Left lung (tissue), 10 donors: ENCODE measurements around the gene GABRG3. TPM values are rescaled to one million over a fixed set of nuclear protein-coding genes. Genes with fewer than 3 reads are reported as not detected.

Experiments used
- ATAC-seq: fragments of 200-7000 bp; cut with Tn5 transposase; one replicate; pipeline ENCODE4 v1.9.1; 2020; ENCODE audit warnings: moderate library complexity
- DNase-seq, 4 donors: peaks; one replicate each; pipeline ENCODE4 v3.0.0-alpha.2; 2013 to 2020
- H3K27ac ChIP-seq, 2 donors: fragments of 200-600 bp; sonication (generic) in 1 of 2; one replicate each; pipeline versions ENCODE4 v1.5.0 to v1.8.0; 2020 to 2021
- H3K27me3 ChIP-seq, 2 donors: fragments of 200-600 bp; sonication (generic) in 1 of 2; one replicate each; pipeline versions ENCODE4 v1.5.0 to v1.8.0; 2020 to 2021
- H3K36me3 ChIP-seq, 2 donors: fragments of 200-600 bp; sonication (generic) in 1 of 2; one replicate each; pipeline versions ENCODE4 v1.5.0 to v1.8.0; 2020 to 2021
- H3K4me1 ChIP-seq, 2 donors: fragments of 200-600 bp; one replicate each; pipeline ENCODE4 v1.8.0; 2021
- H3K4me3 ChIP-seq, 2 donors: fragments of 200-600 bp; sonication (generic) in 1 of 2; one replicate each; pipeline versions ENCODE4 v1.5.0 to v1.8.0; 2020 to 2021; ENCODE audit warnings: mild to moderate bottlenecking in 1 of 2
- H3K9me3 ChIP-seq, 2 donors: fragments of 200-600 bp; sonication (generic) in 1 of 2; one replicate each; pipeline versions ENCODE4 v1.5.0 to v1.8.0; 2020 to 2021
- intact Hi-C, 2 donors: fragments of 100-400 bp; cut with DNase I; formaldehyde crosslinking; loops; one replicate each; pipeline versions ENCODE4 v1.11.2 to v1.14.2; 2022
- polyA plus RNA-seq, 6 donors: library from polyadenylated mRNA; unstranded; fragments of 120-200 nt; gene quantifications; one replicate each; pipeline ENCODE4 v1.2.1, GENCODE V29; 2013; ENCODE audit not compliant: insufficient read length in 6 of 6
- total RNA-seq, 2 donors: library from RNA; stranded (reverse); fragmentation: NEBNext Ultra II Directional; extraction: Animal tissue kit (Norgen Biotek cat#: 25700); gene quantifications; one replicate each; pipeline ENCODE4 v1.2.1, GENCODE V29; 2021
- TF ChIP-seq, protein P1 (sequence below), 2 donors: fragments of 200-600 bp; sonication (generic) in 1 of 2; IDR thresholded peaks; one replicate each; pipeline versions ENCODE4 v1.5.0 to v1.8.0; 2021; ENCODE audit warnings: antibody characterized with exemption in 2 of 2
- donor health status: DM: no; HTN: yes; CAD: no.
- donor health status: DM: no; HTN: no; CAD: no.

GABRG3 gene
- total and polyA plus RNA-seq, 8 donors: 0.23 to 13.8 (median 10.3) TPM; not detected in 1

DNA sequence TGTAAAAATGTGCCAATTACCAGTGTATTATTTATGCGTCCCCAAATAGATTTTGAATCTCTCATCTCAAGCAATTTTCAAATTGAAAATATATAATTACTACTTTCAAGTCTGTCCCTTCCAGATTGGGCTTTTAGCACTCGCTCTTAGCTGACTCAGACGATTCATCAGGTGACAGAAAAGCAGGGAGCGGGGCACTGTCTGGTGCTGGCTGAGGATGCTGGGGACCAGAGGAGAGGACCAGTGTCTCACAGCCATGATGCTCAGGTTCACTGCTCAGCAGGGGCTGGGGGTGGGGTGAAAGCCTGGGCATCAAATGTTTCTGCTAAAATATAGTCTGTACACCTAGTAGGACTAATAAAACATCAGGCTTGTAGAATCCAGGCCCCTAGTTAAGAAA lies 199.9 kb downstream of the GABRG3 start:
- Histone ChIP-seq H3K9me3 (peaks cover 0 to 21% of the 10 kb centered on the region in 2 donors), H3K36me3 (no peaks in the 10 kb centered on the region), H3K27me3 (no peaks in the 10 kb centered on the region), H3K4me1 (no peaks in the 10 kb centered on the region), H3K4me3 (no peak overlapping the region), H3K27ac (no peak overlapping the region)
- ATAC-seq (no peak), DNase-seq (no peak)
- TF ChIP-seq, protein P1, sequence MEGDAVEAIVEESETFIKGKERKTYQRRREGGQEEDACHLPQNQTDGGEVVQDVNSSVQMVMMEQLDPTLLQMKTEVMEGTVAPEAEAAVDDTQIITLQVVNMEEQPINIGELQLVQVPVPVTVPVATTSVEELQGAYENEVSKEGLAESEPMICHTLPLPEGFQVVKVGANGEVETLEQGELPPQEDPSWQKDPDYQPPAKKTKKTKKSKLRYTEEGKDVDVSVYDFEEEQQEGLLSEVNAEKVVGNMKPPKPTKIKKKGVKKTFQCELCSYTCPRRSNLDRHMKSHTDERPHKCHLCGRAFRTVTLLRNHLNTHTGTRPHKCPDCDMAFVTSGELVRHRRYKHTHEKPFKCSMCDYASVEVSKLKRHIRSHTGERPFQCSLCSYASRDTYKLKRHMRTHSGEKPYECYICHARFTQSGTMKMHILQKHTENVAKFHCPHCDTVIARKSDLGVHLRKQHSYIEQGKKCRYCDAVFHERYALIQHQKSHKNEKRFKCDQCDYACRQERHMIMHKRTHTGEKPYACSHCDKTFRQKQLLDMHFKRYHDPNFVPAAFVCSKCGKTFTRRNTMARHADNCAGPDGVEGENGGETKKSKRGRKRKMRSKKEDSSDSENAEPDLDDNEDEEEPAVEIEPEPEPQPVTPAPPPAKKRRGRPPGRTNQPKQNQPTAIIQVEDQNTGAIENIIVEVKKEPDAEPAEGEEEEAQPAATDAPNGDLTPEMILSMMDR (IDR thresholded peaks at IDR 0.05): no peak
- intact Hi-C loops: no loop called here

DNA sequence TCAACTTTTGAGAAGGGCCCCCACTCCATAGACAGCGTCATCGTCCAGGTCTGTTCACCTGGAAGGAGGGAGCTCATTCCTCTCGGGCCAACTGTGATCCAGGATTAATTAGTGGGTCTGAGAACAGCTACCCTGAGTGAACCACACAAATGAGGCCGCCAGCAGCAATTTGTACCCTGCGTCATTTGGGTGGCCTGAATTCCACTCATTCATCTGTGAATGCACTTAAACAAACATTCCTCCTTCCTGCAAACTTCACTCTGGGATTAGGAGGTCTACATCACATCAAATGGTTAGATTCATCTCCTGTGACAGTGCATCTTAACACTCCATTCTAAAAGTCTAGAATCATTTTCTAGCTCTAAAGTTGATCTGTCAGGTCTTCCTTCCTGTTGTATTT lies 201.8 kb downstream of the GABRG3 start:
- Histone ChIP-seq H3K4me1 (no peaks in the 10 kb centered on the region), H3K27ac (no peak overlapping the region), H3K36me3 (no peaks in the 10 kb centered on the region), H3K4me3 (no peak overlapping the region), H3K27me3 (no peaks in the 10 kb centered on the region), H3K9me3 (peaks cover 0 to 37% of the 10 kb centered on the region in 2 donors)
- ATAC-seq (no peak), DNase-seq (no peak)
- TF ChIP-seq, protein P1 (IDR thresholded peaks at IDR 0.05): no peak
- intact Hi-C loops: no loop called here

DNA sequence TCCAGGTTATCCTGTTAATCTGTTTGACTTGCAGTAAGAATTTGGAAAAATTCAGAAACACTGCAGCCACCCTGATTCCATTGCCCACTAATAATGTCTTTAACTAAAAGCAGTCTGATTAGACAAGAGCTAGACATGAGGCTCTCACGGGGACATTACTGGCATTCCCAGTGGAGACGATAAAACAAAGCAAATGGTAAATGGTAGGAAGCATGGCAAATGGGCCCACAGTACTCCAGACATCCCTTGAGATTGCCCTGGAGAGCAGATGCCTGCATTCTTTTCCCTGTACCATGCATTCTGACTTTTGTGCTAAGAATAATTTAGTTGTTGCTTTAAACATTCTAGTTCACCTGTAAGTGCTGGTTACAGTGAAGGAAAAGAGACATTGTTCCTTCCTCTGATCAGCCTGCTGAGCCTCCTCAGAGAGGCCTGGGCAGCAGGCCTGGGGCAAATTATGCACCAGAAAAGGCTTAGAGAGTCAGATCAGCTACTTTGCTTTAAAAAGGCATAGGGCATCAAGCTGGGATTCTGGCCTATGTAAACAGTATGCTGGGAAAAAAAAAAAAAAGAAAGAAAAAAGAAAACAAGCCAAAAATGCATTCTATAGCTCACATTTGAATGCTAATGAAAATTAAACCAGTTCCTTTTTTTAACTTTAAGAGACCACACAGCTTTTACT lies 204.6 kb downstream of the GABRG3 start:
- no peak overlapping the region for H3K4me3 ChIP-seq
- H3K9me3 ChIP-seq: peaks cover 0 to 42% of the 10 kb centered on the region in 2 donors
- no peak overlapping the region for H3K27ac ChIP-seq
- ATAC-seq (no peak), DNase-seq (no peak)
- TF ChIP-seq, protein P1 (IDR thresholded peaks at IDR 0.05): no peak
- intact Hi-C loops: no loop called here
- H3K27me3 ChIP-seq: no peaks in the 10 kb centered on the region
- H3K36me3 ChIP-seq: no peaks in the 10 kb centered on the region
- no peaks in the 10 kb centered on the region for H3K4me1 ChIP-seq

DNA sequence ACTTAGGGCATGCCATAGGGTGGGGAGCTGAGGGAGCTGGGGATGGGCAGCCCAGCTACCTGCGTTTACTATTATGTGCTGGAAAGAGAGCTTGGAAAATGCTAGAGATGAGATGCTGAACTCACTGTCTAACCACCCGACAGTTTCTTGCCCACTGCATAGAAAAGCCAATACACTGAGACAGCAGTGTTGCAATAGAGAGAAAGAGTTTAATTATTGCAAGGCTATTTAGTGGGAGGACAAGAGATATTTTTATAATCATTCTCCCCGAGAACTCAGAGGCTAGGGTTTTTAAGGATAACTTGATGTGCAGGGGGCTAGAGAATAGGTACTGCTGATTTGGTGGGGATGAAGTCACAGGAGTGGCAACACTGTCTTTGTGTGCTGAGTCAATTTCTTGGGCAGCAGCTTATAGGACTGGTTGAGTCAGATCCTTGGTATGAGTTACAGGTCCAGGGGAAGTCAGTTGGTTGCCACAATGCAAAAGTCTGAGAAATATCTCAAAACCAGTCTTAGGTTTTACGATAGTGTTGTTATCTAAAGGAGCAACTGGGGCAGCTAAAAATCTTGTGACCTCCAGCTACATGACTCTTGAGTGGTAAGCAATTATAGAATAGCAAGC lies 205.9 kb downstream of the GABRG3 start:
- TF ChIP-seq, protein P1 (IDR thresholded peaks at IDR 0.05): no peak
- H3K4me3 ChIP-seq: no peak overlapping the region
- no peak for ATAC-seq

DNA sequence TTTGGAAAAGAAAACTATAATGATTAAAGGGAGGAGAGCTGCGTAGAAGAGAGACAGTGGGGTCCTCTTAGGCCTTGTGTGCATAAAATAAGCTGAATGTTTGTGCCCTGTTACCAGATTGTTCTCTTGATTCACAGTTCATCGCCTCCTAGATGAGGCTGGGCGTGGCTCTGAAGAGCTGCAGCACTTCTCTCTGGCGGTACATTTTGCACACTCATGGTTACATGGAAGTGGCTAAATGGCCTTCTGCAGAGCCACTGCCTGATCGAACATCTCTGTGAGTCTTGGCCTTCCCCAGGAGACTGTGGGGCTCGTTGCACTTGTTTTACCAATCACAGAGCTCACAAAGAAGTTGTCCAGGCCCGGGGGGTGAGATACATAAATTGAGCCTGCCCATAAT lies 208.8 kb downstream of the GABRG3 start:
- Histone ChIP-seq H3K4me3 (no peak overlapping the region), H3K36me3 (no peaks in the 10 kb centered on the region), H3K4me1 (no peaks in the 10 kb centered on the region), H3K27ac (no peak overlapping the region), H3K27me3 (no peaks in the 10 kb centered on the region), H3K9me3 (peaks cover 0 to 35% of the 10 kb centered on the region in 2 donors)
- no peak for ATAC-seq
- TF ChIP-seq, protein P1 (IDR thresholded peaks at IDR 0.05): no peak
- DNase-seq: no peak
- intact Hi-C loops: no loop called here

More for the DNA sequence above, 205.9 kb downstream of the GABRG3 start:
- Histone ChIP-seq H3K27me3 (no peaks in the 10 kb centered on the region), H3K4me1 (no peaks in the 10 kb centered on the region), H3K9me3 (peaks cover 0 to 42% of the 10 kb centered on the region in 2 donors), H3K27ac (no peak overlapping the region), H3K36me3 (no peaks in the 10 kb centered on the region)
- intact Hi-C loops: no loop called here
- no peak for DNase-seq
